HepG2 (cell line): Measurements from ENCODE around the gene RARS2. TPM values are rescaled to one million over a fixed set of nuclear protein-coding genes. Genes with fewer than 3 reads are reported as not detected.

Experiments
- ARNT ChIP-seq: fragments of 450-650 bp; IDR thresholded peaks from 2 replicates; pipeline ENCODE4 v1.6.1; 2017
- GPN1 ChIP-seq: sonication (generic); formaldehyde crosslinking; IDR thresholded peaks from 2 replicates; pipeline ENCODE4 v1.5.1; 2020; ENCODE audit warnings: missing genetic modification reagents, borderline replicate concordance
- KLF12 ChIP-seq: sonication (generic); formaldehyde crosslinking; IDR thresholded peaks from 2 replicates; pipeline ENCODE4 v1.4.0; 2020; ENCODE audit warnings: missing genetic modification reagents, borderline replicate concordance
- MIXL1 ChIP-seq: IDR thresholded peaks from 2 replicates; pipeline ENCODE4 v1.6.1; 2016
- PHF8 ChIP-seq: sonication (generic); formaldehyde crosslinking; IDR thresholded peaks from 2 replicates; pipeline ENCODE4 v1.5.0; 2020; ENCODE audit warnings: missing genetic modification reagents
- REPIN1 ChIP-seq: sonication (generic); formaldehyde crosslinking; IDR thresholded peaks from 2 replicates; pipeline ENCODE4 v1.8.0; 2022; ENCODE audit warnings: missing genetic modification reagents, low read depth, mild to moderate bottlenecking, borderline replicate concordance
- SMC3 ChIP-seq: IDR thresholded peaks from 2 replicates; pipeline ENCODE4 v1.6.1; 2011; ENCODE audit warnings: low read length, improper control_type of control experiment
- SP5 ChIP-seq: IDR thresholded peaks from 2 replicates; pipeline ENCODE4 v1.6.1; 2016; ENCODE audit warnings: low read depth, borderline replicate concordance
- XBP1 ChIP-seq: sonication (generic); formaldehyde crosslinking; IDR thresholded peaks from 2 replicates; pipeline ENCODE4 v1.5.0; 2020; ENCODE audit warnings: missing genetic modification reagents
- ZBTB4 ChIP-seq: sonication (generic); formaldehyde crosslinking; IDR thresholded peaks from 2 replicates; pipeline ENCODE4 v1.4.0; 2020; ENCODE audit warnings: missing genetic modification reagents, mild to moderate bottlenecking, borderline replicate concordance
- ZNF34 ChIP-seq: sonication (generic); formaldehyde crosslinking; IDR thresholded peaks from 2 replicates; pipeline ENCODE4 v1.4.0; 2020; ENCODE audit warnings: mild to moderate bottlenecking, missing genetic modification reagents, borderline replicate concordance
- ZNF484 ChIP-seq: sonication (generic); formaldehyde crosslinking; IDR thresholded peaks from 2 replicates; pipeline ENCODE4 v1.5.1; 2020; ENCODE audit warnings: mild to moderate bottlenecking, low read depth, missing genetic modification reagents, borderline replicate concordance
- polyA plus RNA-seq, 8 experiments: library from polyadenylated mRNA; depleted of rRNA in 3 of 8; stranded (reverse) in 7 of 8; unstranded in 1 of 8; fragments of >200 nt; fragmentation: Illumina TruSeq in 4 of 8; extraction: Trizol in 4 of 8; gene quantifications; 2 replicates each; pipeline versions ENCODE4 v1.2.1 to v1.2.3, GENCODE V29; 2011 to 2016; ENCODE audit warnings: low read depth in 4 of 8, missing spikeins in 1 of 8, mixed read lengths in 1 of 8; ENCODE audit not compliant: insufficient read depth in 1 of 8
- total RNA-seq, 5 experiments: library from RNA; depleted of rRNA; stranded (reverse); fragments of >200 nt; fragmentation: Illumina TruSeq; extraction: Trizol; gene quantifications; 2 replicates each; pipeline ENCODE4 v1.2.3, GENCODE V29; 2016; ENCODE audit warnings: low read depth in 1 of 5
- TF ChIP-seq, protein P1 (sequence below): IDR thresholded peaks from 2 replicates; pipeline ENCODE4 v1.6.1; 2016; ENCODE audit warnings: missing compliant biosample characterization, missing genetic modification reagents, borderline replicate concordance
- TF ChIP-seq, protein P2 (sequence below): sonication (generic); formaldehyde crosslinking; IDR thresholded peaks from 2 replicates; pipeline ENCODE4 v1.5.0; 2020; ENCODE audit warnings: mild to moderate bottlenecking, missing genetic modification reagents
- TF ChIP-seq, protein P3 (sequence below): sonication (generic); formaldehyde crosslinking; IDR thresholded peaks from 2 replicates; pipeline ENCODE4 v1.5.1; 2020; ENCODE audit warnings: missing genetic modification reagents, mild to moderate bottlenecking, borderline replicate concordance
- TF ChIP-seq, protein P4 (sequence below): sonication (generic); formaldehyde crosslinking; conservative IDR thresholded peaks from 2 replicates; pipeline ENCODE4 v1.8.0; 2022; ENCODE audit warnings: mild to moderate bottlenecking, moderate library complexity, missing genetic modification reagents

The RARS2 gene
- total and polyA plus RNA-seq, 2 of the 13 experiments (the other 11 are each of a cell fraction or from before 2014, with no cell fraction given): 23.4 to 80.1 TPM

- TF ChIP-seq, protein P1, sequence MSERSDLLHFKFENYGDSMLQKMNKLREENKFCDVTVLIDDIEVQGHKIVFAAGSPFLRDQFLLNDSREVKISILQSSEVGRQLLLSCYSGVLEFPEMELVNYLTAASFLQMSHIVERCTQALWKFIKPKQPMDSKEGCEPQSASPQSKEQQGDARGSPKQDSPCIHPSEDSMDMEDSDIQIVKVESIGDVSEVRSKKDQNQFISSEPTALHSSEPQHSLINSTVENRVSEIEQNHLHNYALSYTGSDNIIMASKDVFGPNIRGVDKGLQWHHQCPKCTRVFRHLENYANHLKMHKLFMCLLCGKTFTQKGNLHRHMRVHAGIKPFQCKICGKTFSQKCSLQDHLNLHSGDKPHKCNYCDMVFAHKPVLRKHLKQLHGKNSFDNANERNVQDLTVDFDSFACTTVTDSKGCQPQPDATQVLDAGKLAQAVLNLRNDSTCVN (CRISPR knock-in tag): peak; percentile 20; the same call in 1 of the 2 replicates
- TF ChIP-seq XBP1 (CRISPR knock-in tag) (no peak; the same call in 1 of the 2 replicates), ARNT (no peak), KLF12 (CRISPR knock-in tag) (peak; percentile 87), ZBTB4 (CRISPR knock-in tag) (no peak; the same call in 1 of the 2 replicates), PHF8 (peak; percentile 95), ZNF34 (CRISPR knock-in tag) (no peak), MIXL1 (CRISPR knock-in tag) (no peak), SP5 (CRISPR knock-in tag) (0 out of 2 replicates have a peak, but pooled peaks have one; percentile 56), ZNF484 (no peak), REPIN1 (CRISPR knock-in tag) (peak; percentile 69), SMC3 (no peak), GPN1 (no peak)
- TF ChIP-seq, protein P2, sequence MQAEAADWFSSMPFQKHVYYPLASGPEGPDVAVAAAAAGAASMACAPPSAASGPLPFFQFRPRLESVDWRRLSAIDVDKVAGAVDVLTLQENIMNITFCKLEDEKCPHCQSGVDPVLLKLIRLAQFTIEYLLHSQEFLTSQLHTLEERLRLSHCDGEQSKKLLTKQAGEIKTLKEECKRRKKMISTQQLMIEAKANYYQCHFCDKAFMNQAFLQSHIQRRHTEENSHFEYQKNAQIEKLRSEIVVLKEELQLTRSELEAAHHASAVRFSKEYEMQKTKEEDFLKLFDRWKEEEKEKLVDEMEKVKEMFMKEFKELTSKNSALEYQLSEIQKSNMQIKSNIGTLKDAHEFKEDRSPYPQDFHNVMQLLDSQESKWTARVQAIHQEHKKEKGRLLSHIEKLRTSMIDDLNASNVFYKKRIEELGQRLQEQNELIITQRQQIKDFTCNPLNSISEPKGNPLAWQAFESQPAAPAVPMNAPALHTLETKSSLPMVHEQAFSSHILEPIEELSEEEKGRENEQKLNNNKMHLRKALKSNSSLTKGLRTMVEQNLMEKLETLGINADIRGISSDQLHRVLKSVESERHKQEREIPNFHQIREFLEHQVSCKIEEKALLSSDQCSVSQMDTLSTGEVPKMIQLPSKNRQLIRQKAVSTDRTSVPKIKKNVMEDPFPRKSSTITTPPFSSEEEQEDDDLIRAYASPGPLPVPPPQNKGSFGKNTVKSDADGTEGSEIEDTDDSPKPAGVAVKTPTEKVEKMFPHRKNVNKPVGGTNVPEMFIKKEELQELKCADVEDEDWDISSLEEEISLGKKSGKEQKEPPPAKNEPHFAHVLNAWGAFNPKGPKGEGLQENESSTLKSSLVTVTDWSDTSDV (CRISPR knock-in tag): peak; percentile 88; the same call in 1 of the 2 replicates
- TF ChIP-seq, protein P3, sequence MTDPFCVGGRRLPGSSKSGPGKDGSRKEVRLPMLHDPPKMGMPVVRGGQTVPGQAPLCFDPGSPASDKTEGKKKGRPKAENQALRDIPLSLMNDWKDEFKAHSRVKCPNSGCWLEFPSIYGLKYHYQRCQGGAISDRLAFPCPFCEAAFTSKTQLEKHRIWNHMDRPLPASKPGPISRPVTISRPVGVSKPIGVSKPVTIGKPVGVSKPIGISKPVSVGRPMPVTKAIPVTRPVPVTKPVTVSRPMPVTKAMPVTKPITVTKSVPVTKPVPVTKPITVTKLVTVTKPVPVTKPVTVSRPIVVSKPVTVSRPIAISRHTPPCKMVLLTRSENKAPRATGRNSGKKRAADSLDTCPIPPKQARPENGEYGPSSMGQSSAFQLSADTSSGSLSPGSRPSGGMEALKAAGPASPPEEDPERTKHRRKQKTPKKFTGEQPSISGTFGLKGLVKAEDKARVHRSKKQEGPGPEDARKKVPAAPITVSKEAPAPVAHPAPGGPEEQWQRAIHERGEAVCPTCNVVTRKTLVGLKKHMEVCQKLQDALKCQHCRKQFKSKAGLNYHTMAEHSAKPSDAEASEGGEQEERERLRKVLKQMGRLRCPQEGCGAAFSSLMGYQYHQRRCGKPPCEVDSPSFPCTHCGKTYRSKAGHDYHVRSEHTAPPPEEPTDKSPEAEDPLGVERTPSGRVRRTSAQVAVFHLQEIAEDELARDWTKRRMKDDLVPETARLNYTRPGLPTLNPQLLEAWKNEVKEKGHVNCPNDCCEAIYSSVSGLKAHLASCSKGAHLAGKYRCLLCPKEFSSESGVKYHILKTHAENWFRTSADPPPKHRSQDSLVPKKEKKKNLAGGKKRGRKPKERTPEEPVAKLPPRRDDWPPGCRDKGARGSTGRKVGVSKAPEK (CRISPR knock-in tag): no peak
- TF ChIP-seq, protein P4, sequence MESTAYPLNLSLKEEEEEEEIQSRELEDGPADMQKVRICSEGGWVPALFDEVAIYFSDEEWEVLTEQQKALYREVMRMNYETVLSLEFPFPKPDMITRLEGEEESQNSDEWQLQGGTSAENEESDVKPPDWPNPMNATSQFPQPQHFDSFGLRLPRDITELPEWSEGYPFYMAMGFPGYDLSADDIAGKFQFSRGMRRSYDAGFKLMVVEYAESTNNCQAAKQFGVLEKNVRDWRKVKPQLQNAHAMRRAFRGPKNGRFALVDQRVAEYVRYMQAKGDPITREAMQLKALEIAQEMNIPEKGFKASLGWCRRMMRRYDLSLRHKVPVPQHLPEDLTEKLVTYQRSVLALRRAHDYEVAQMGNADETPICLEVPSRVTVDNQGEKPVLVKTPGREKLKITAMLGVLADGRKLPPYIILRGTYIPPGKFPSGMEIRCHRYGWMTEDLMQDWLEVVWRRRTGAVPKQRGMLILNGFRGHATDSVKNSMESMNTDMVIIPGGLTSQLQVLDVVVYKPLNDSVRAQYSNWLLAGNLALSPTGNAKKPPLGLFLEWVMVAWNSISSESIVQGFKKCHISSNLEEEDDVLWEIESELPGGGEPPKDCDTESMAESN (CRISPR knock-in tag): peak; percentile 87
Measured at GRCh38 chr6:87472525-87473418, 117.0 kb downstream of the RARS2 start, which contains the start of gene SLC35A1 (continued).
